GM18868 (cell line): ENCODE results near the gene S100P.

Experiments
- ATAC-seq: cut with Tn5 transposase; IDR thresholded peaks from one replicate; pipeline ENCODE4 v1.9.1; 2021; ENCODE audit warnings: mild to moderate bottlenecking, moderate library complexity; ENCODE audit not compliant: unreplicated experiment

The S100P gene

GRCh38 chr4:6695660-6696610 lies 2.3 kb downstream of the S100P start:
- no peak for ATAC-seq

GRCh38 chr4:6696611-6697010 lies 2.9 kb downstream of the S100P start:
- no peak for ATAC-seq

GRCh38 chr4:6697131-6697530 lies 3.5 kb downstream of the S100P start:
- ATAC-seq = no peak

GRCh38 chr4:6699388-6699787 lies 5.7 kb downstream of the S100P start:
- no peak for ATAC-seq

GRCh38 chr4:6699903-6700302 lies 6.2 kb downstream of the S100P start:
- ATAC-seq = no peak

GRCh38 chr4:6701371-6701770 lies 7.7 kb downstream of the S100P start:
- ATAC-seq = no peak

GRCh38 chr4:6702761-6703160 lies 9.1 kb downstream of the S100P start:
- ATAC-seq = no peak

GRCh38 chr4:6703786-6704185 lies 10.1 kb downstream of the S100P start:
- no peak for ATAC-seq

- no peak for ATAC-seq
Measured at GRCh38 chr4:6705646-6706045, 12.0 kb downstream of the S100P start.

- no peak for ATAC-seq
Measured at GRCh38 chr4:6706173-6706572, 12.5 kb downstream of the S100P start.

- ATAC-seq = peak; percentile 60
Measured at GRCh38 chr4:6709230-6710114, 15.8 kb downstream of the S100P start, which contains the start of gene MRFAP1L1. TSS of gene MRFAP1L1 (minus strand) at chr4:6709865. CDS start at chr4:6709629, 236 bp downstream.

GRCh38 chr4:6710282-6710681 lies 16.6 kb downstream of the S100P start:
- no peak for ATAC-seq

- ATAC-seq = no peak
Measured at GRCh38 chr4:6710996-6711395, 17.3 kb downstream of the S100P start.

GRCh38 chr4:6714954-6715353 lies 21.3 kb downstream of the S100P start:
- no peak for ATAC-seq

- no peak for ATAC-seq
Measured at GRCh38 chr4:6715704-6716017, 22.0 kb downstream of the S100P start.

GRCh38 chr4:6716018-6716911 lies 22.6 kb downstream of the S100P start, which contains the start of gene BLOC1S4:
TSS of gene BLOC1S4 (plus strand) at chr4:6716174. CDS start at chr4:6716210, 36 bp downstream.
- peak; percentile 79 for ATAC-seq

- ATAC-seq = no peak
Measured at GRCh38 chr4:6716958-6717655, 23.4 kb downstream of the S100P start.

GRCh38 chr4:6718932-6719610 lies 25.4 kb downstream of the S100P start:
- no peak for ATAC-seq

GRCh38 chr4:6719611-6720179 lies 26.0 kb downstream of the S100P start:
- no peak for ATAC-seq
